SK-N-MC (cell line): ENCODE results near the gene TMEM33.

ENCODE experiments used
- EZH2 ChIP-seq: fragments of 200-600 bp; sonication (generic); IDR thresholded peaks from one replicate; pipeline ENCODE4 v1.6.1; 2017; ENCODE audit warnings: antibody characterized with exemption
- POLR2AphosphoS5 ChIP-seq: IDR thresholded peaks from 2 replicates; pipeline ENCODE4 v1.6.1; 2012; ENCODE audit warnings: mild to moderate bottlenecking, low read depth, low read length, borderline replicate concordance

GRCh38 chr4:41981456-41981855 is 46.2 kb downstream of the TMEM33 start, which contains the start of gene DCAF4L1:
- TF ChIP-seq EZH2, result no peak
- TF ChIP-seq POLR2AphosphoS5, result no peak
